DMS 273 (cell line): Measurements from ENCODE around the gene ZNF195.
"Not testable (repeated sequence)": the region's sequence is repeated elsewhere in the genome, so short reads cannot be mapped to it uniquely, and the experiment has no call there.

Experiments used
- DNase-seq: peaks from one replicate; lab custom pipeline; 2025; ENCODE audit not compliant: unreplicated experiment; lab: John Stamatoyannopoulos, UW

The ZNF195 gene

DNA sequence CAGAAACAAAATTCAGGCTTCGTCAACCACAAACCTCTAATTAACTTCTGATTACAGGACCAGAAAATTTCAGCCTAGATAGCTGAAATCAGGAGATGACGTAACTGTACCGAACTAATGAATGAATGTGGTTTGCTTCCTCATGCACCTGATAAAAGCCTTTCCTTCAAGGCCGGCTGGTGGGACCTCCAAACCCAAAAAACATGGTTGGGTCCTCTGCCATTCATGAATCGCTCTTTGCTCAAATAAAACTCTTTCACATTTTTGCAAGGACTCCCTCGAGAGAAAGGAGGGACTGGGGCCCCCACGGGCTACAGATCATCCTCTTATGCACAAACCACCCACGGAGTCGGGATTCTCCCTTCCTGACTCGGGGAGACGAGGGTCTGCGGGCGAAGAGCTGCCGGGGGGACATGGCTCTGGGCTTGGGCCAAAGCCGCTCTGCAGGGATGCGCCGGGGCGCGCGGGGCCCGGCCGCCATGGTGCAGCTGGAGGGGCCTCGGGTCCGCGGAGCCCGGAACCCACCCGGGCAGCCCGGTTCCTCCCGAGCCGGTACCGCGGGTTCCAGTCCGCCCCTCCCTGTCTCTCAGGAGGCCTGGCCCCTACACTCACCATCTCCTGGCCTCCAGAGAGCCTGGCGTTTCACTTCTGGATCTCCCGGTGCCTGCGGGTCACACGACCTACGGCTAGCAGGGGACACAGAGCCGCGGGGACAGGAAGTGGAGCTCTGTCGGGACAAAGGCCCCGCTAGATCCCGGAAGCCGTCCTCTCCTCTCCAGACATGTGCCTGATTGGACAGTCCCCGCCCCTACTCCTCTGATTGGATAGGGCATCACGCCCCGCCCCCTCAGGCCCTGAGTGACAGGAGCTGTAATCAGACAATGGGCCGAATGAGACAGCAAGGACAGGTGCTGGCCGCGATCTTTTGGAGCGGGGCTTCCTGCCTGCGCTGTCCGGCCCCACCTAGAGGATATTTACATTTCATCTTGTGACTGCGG is at the start of gene ZNF195:
TSS of gene ZNF195 (minus strand) at position 721 of the 998 bp plus-strand sequence. CDS start at position 615, 106 bp downstream.
- peak; percentile 97 for DNase-seq

DNA sequence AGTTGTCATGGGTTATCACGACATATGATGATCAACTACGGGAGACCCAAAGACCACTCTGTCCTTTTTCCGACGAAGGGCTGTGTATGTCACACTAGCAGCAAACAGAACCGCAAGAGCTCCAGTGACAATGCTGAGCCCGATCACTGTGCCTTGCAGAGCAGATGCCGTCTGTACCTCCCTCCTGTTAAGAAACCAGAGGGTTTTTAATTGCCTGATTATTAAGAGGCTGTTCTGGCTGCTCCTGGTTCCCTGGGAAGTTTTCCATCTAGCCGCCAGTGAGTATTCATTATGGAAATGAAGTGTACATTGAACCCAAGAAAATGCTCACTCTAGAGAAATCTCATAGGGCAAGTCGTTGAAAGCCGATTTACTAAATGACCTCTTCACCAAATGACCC is 49.1 kb upstream of the ZNF195 start:
- DNase-seq = peak; percentile 53

DNA sequence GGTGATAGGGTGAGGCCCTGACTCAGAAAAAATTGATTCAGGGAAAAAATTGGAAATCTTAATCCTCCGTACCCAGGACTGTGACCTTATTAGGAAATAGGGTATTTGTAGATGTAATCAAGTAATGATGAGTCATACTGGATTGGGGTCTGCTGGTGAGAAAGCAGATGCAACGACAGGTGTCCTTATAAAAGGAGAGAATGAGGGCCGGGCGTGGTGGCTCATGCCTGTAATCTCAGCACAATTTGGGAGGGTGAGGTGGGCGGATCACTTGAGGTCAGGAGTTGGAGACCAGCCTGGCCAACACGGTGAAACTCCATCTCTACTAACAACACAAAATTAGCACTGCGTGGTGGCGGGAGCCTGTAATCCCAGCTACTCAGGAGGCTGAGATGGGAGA is 47.6 kb upstream of the ZNF195 start:
- not testable (repeated sequence) for DNase-seq

DNA sequence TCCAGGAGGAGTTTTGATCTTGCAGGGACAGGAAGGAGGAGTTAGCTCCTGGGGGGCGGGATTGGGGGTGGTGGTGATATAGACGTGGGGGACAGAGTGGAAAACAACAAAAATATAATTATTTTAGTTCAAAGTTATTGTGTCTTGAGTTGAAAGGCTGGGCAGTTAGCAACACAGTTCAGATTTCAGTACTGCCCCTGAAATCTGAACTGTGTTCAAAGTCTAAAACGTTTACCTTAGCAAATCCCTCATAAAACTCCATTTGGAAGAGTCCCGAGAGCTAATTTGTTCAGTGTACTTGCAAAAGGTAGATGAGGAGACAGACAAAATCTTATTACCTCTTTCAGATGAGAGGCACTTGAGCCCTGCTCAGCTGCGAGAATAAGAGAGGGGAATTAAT is 45.0 kb upstream of the ZNF195 start:
- DNase-seq = peak; percentile 9

DNA sequence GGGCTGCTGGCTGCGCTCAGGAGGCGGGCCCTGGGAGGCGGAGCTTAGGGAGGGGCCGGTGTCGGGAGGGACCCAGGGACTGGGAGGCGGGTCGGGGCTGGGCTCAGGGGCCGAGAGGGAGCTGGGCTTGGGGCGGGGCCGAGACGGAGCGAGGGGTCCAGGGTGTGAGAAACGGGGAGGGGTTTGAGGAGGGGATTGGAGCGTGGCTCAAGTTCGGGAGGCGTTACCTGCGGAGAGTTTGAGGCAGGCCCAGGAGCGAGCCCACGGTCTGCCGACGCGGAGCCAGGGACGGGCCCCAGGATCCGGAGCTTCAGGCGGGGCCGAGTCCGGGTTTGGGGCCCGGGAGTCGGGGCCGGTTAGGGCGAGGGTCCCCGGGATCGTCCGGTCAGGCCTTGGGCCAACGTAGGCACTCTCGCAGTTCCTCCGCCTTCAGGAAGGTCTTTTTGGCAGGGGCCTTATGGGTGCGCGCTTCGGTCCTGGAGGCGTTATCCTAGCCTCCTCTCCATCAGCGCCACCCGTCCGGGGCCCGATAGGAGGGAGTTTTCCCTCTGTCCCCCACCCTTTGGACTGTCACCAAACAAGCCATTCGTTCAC is 44.3 kb upstream of the ZNF195 start:
- peak; percentile 27 for DNase-seq

DNA sequence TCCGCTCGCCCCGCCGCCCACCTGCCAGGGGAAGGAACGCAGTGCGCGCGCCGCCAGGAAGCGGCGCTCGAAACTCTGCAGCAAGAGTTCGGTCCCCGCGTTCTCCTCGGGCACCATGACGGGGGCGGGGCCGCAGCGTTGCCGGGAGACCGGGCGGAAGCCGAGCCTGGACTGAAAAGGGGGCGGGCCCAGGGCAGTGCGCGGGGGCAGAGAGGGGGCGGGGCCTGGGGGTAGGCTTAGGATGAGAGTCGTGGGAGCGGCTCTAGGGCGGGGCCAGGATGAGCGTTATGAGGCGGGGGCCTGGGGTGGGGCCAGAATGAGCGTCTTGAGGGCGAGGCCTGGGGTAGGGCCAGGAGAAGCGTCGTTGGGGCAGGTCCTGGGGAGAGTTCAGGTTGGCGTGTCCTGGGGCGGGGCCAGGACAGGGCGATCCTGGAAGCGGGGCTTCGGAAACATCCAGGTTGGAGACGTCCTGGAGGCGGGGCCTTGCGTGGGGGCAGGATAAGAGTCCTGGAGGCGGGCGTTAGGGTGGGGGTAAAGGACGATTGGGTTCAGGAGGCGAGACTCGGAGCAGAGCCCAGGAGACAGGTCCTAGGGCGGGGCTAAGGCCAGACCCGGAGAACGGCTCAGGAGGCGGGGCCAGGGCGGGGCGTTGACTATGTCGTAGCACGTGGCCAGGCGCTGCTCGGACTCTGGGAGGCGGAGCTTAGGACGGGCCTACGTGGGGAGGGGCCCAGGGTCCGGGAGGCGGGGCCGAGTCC is 43.6 kb upstream of the ZNF195 start:
- DNase-seq = peak; percentile 99

DNA sequence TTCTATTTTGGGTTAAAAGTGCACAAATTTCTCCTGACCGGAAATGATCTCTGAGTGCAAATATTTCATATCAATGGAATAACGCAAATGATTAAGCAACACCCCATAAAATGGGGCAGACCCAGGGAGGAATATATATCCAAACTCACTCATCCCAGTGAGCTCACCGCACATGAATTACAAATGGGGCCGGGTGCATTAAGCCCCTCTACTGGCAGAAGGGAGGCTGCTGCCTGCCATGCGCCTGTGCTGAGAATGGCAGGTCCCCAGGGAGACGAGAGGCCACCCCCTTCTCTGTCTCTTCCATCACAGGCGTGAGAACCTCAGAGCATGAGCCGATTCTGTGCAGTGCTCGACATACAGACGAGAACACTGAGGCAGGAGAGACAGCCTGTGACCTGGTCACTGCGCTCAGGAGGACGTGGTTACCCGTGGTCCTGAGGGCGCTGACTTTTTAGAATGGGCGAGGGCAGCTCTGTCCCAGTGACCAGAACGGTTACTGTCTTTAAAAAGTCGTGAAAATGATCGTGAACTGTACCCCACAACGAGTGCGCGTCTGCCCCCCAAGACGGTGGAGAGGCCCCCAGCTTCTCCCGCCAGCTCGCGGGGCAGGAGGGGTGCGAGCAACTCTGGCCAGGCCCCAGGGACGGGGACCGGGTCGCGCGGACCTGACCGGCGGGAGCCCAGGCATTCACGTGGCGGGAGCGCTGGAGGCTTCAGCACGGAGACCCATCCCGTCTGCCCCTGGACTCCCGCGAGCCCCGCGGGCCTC is 42.8 kb upstream of the ZNF195 start:
- DNase-seq = peak; percentile 40

DNA sequence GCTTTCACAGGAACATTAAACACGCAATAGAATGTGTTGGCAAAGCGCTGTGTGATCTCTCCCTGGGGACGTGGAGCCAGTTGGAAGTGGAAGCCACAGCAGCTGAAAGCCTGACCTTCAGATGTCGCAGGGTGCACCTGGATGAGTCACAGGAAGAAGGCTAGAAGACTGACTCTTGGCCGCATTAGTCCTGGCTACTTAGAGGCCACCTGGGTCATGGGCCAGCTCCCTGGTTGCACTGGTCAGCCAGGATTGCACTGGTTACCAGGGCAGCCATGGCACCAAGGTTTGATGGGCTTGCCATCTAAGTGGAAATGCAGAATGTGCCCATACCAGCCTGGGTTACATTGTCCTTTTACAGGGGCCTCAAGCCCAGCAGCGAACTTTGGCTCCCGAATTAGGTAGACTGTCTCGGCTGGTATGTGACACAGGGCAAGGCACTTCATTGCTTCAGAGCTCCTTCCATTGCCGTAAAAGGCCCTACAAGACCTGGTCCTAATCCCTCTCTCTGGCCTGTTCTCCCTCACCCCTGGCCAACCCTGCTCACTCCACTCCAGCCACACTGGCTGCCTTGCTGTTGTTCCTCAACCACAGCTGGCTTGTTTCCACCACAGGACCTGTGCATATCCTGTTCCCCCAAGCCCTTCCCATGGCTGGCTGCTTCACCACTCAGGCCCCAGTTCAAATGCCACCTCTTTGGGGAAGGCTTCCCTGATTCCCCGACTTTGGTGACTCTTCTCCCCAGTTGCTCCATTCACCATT is 41.5 kb upstream of the ZNF195 start:
- not testable (repeated sequence) for DNase-seq

DNA sequence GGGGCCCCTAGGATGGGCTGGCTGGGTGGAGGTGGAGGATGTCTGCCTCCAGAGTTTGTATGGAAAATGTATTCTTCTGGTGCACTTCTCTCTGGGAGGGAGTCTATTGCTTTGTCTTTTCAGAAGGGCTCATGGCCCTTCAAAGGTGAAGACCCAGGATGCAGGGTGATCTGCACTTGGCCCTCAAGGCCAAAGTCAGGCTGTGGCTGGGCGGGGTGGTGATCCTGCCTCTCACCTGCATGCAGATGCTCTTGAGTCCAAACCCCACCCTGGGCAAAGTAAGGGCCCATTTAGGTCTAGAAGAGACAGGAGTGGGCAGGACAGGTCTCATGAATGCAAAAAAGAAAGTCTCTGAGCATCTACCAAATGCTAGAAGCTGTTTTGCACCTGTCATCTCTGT is 40.5 kb upstream of the ZNF195 start:
- DNase-seq = not testable (repeated sequence)

DNA sequence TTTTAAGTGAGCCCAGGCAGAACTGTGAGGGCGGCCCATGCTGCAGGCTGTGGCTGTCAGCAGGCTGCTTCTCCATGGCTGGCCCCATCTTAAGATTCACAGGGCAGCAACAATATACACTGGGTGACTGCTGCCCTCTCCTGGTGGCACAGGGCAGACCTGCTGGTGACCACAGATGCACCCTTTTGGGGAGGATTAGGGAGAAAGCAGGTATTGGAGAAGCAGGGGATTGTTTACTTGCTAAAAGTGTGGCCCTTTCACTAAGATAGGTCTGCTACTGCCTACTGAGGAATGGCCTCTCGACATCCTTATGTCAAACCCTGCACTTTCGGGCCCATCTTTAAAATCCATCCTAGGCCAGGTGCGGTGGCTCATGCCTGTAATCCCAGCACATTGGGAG is 38.1 kb upstream of the ZNF195 start:
- DNase-seq = peak; percentile 66

DNA sequence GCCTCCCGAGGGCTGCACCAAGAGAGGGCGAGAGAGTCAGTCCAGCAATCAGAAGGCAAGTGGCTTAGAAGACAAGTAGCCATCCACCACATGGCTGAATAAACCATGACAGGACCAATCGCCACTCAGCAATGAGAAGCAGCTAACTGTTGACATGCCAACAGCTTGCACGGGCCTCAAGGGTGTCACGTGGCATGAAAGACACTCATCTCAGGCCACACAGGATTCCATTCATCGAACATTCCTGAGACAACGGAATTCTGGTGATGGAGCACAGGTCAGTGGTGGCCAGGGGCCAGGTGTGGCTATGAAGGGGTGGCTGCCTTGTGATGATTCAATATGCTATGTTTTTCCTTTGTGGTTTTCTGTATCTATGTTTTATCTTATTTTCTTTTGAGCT is 36.4 kb upstream of the ZNF195 start:
- not testable (repeated sequence) for DNase-seq

DNA sequence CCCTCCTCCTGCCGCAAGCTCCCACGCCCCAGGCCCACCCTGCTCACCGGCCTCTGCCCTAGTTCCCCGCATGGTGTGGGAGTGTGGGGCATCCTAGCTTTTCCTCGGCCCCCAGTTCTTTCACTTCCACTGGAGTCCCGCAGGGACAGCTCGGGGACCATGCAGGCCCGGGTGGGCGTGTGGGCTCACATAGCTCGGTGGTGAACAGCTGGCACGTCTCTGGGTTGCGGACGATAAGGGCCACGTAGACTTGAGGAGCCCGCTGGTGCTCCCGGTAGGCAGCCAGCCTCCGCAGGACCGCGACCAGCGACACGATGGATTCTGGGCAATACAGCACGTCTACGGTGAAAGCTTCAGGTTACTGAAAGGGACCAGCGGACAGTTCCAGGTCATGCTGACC is 34.7 kb upstream of the ZNF195 start:
- not testable (repeated sequence) for DNase-seq

DNA sequence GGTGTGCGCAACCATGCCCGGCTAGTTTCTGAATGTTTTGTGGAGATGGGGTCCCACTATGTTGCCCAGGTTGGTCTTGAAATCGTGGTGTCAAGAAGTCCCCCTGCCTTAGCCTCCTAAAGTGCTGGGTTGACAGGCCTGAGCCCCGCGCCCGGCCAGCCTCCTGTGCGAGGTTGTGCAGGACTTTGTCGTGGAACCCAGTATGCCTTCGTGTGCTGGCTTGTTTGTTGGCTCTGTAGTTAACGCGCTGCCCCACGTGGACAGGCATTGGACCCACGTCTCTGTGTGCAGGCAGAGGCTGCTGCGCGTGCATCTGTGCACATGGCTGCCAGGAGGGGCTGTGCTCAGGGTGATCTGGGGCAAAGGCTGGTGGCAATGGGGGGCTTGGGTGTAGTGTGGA is 33.9 kb upstream of the ZNF195 start:
- DNase-seq = no peak

DNA sequence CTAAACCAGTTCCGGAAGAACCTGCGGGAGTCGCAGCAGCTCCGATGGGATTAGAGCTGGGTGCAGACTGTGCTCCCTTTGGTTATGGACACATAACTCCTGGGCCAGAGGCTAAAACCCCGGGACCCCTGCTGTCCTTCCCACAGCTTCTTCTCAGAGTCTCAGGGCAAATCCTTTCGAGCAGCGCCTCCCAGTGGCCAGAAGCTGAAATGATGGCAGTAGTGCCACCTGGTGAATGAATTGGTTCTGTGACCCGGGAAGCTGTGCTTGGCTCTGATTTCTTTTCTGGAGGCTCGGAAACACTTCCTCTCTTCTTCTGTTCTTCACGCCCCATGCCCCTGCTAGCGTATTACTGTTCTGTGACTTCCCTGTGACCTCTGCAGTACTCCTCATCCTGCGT is 29.8 kb upstream of the ZNF195 start:
- peak; percentile 72 for DNase-seq

DNA sequence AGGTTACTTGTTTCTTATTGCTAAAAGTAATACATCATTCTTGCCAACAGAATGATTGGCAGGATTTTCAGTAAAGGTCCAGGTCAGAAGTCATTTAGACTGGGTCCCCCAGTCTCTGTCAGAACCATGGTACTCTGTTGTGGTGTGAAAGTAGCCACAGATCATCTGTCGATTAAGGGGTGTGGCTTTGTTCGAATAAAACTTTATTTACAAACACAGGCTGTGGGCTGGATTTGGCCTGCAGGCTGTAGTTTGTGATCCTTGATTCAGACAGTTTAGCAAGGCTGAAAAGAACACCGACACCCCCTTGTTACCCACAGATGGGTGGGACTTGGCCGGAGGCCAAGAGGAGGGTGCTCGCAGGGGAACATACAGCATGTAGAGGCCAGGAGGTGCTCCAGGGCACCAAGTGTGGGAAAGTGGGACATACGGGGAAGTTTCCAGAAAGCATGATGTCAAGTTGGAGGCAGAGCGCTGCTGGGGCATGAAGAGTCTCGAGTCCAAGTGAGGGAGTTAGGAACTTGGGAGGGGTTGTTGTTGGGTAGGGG is 29.2 kb upstream of the ZNF195 start:
- peak; percentile 13 for DNase-seq

DNA sequence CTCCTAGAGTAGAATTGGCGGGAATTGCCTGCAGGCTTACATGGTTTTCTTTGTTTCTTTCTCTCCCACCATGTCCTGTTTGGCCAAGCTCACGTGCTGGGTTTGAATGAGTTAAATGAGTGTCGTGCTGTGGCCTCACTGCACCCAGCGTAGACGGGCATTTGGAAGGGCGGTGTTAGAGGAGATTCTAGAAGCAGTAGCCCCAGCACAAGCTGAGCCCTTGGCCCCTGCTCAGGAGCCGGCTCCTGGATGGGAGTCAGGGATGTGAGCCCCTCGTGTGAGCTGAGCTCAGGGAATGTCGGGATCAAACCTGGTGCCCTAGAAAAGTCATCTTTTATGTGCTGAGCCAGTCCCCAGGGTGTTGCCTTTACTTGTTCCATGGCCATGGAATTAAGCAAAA is 28.0 kb upstream of the ZNF195 start:
- not testable (repeated sequence) for DNase-seq

DNA sequence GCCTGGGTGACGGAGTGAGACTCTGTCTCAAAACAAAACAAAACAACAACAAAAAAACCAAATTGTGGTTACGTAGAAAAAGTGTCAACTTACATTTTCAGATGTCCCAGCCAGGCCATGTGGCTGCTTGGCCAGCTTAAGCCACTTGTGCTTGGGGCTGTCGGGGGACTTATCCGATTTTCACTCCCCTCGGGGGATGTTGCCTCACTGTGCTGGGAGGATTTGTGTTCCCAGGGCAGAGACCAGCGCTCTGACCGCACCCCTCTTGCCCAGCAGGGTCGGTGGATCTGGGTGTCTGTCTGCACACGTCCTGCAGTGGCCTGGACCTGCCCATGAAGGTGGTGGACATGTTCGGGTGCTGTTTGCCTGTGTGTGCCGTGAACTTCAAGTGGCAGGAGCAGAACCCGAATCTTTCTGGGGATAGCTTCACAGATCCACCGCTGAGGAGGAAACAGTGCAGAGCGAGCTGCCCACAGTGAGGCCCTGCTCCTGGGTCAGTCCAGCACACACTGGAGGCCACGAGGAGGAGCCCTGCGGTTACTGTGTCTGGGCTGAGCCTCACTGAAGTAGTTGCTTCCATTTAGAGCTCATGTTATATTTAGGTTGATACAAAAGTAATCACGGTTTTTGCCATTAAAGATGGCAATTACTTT is 27.4 kb upstream of the ZNF195 start:
- not testable (repeated sequence) for DNase-seq

DNA sequence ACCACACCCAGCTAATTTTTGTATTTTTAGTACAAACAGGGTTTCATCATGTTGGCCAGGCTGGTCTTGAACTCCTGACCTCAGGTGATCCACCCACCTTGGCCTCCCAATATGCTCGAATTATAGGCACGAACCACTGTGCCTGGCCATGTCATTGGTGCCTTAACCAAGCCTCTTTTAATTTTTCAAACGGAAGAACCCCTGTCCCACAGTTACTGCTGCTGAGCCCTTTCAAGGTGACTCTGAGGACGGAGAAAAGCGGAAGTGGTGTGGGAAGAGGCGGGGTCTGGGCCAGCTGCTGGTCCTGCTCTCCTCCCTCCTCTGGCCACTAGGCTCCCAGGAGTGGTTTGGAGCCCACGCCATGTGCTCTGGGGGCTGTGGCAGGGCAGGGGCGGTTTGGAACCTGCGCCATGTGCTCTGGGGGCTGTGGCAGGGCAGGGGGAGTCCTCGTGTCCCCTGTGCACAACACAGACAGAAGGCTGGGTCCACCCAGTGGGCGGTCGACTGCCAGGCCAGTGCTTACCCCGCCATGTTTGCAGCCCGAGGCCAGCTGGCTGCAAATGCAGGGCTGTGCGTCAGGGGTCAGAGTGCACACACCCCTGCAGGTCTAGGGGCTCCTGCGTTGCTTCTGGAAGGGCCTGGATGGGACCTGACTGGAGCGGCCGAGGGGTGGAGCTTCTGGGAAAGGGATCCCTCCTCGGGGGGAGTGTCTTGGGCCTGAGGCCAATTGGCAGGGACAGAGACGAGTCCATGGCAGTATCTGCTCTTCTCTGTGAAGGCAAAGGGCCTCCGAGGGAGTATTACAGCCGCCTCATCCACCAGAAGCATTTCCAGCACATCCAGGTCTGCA is 25.4 kb upstream of the ZNF195 start:
- peak; percentile 72 for DNase-seq
